Activated naive CD4-positive, alpha-beta T cell (primary cell): Measurements from ENCODE around the gene FRAT1.
A peak's percentile ranks its signal among the peaks of the same experiment; 100 is the strongest.
"Not testable (repeated sequence)": the region's sequence is repeated elsewhere in the genome, so short reads cannot be mapped to it uniquely, and the experiment has no call there.

Experiments used
- DNase-seq, 4 experiments: peaks; one replicate each; lab custom pipeline; 2025; lab: John Stamatoyannopoulos, UW

The FRAT1 gene, protein sequence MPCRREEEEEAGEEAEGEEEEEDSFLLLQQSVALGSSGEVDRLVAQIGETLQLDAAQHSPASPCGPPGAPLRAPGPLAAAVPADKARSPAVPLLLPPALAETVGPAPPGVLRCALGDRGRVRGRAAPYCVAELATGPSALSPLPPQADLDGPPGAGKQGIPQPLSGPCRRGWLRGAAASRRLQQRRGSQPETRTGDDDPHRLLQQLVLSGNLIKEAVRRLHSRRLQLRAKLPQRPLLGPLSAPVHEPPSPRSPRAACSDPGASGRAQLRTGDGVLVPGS

DNA sequence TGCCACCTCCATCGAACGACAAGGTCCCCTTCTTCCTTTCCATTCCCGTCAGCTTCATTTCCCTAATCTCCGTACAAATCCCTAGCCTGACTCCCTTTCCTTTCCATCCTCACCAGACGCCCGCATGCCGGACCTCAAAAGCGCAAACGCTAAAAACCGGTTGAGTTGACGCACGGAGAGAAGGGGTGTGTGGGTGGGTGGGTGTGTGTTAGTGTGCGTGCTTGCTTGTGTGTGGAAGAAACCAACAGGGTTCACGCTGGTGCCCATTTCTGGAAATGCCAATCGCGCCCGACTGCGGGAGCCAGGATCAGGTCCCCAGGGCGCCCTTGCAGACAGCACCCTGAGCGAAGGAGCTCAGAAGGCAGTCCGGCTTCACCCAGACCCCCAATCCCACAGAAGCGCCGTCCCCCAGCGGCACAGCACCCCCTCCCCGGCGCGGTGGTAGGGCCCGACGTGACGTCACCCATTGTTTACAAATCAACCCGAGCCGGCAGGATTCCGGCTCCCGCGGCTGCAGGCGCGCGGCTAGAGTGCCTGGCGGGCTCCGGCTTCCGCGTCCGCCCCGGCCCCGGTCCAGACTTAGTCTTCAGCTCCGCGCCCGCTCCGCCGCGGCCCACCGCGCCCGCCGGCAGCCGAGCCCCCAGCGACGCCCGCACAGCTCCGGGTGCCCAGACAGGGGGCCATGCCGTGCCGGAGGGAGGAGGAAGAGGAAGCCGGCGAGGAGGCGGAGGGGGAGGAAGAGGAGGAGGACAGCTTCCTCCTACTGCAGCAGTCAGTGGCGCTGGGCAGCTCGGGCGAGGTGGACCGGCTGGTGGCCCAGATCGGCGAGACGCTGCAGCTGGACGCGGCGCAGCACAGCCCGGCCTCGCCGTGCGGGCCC is at the start of gene FRAT1:
Gene FRAT1, plus strand, starts transcription at position 500 of the 880 bp plus-strand sequence. Its CDS starts 183 bp downstream, at position 683.
- peak; percentile 66 to 88 (median 81) for DNase-seq

DNA sequence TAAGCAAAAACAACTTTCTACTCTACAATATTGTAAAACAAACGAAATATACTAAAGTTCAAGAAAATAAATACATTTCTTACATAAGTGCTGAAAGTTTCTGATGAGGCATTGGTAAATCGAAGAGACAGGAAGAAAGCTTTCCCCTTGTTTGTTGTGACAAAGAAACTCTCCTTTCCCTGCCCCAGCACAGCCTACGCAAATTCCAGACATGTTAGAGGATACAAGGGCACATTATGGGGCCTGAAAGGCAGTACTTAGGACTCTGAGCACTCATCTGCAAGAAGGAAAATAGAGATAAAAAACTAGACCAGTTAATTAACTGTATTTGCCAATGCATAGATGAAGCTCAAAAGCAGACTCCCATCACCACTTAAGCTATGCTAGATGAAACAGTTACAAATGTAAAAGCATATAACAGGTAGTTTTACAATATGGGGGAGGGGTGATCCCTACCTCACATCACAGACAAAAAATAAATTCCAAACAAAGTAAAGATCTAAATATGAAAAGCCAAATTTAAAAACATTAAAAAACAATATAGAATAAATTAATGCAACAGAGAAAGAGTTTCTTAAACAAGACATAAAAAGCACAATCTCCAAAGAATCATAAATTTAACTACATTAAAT is 48.4 kb upstream of the FRAT1 start:
- no peak for DNase-seq

- no peak for DNase-seq
Measured at GRCh38 chr10:97273700-97274099, 45.4 kb upstream of the FRAT1 start.

DNA sequence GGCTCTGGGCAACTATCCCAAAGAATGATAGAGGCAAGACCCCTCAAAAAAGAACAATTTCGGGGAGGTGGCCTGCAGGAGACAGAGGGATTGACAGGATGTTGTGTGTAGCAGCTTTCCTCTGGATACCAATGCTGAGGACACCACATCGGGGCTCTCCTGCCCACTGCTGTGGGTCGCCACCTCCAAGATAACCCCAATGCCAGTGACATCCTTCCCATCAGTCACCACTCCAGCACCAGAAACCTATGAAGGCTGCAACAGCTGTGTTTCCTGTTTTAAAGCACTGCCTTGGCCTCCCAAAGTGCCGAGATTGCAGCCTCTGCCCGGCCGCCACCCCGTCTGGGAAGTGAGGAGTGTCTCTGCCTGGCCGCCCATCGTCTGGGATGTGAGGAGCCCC is 44.2 kb upstream of the FRAT1 start:
- no peak for DNase-seq

DNA sequence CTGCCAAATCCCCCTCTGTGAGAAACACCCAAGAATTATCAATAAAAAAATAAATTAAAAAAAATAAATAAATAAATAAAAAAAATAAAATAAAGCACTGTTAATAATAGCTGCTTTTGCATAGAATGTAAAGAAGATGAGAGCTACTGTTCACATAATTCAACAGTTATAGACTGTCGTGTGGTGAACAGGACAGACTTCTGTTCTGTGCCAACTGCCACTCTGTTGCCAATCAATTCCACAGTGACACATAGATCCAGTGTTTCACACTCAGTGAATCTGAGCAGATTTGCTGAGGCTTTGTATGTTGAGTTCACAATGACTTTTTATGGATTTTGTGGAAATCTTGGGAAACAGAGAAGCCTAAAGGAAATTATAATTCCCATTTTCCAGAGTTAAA is 41.5 kb upstream of the FRAT1 start:
- no peak for DNase-seq

GRCh38 chr10:97278491-97278989 is 40.5 kb upstream of the FRAT1 start:
- no peak for DNase-seq

GRCh38 chr10:97279121-97279815 is 39.8 kb upstream of the FRAT1 start:
- DNase-seq: no peak

GRCh38 chr10:97280783-97281182 is 38.3 kb upstream of the FRAT1 start:
- no peak for DNase-seq

- DNase-seq: not testable (repeated sequence)
Measured at GRCh38 chr10:97290076-97290475, 29.0 kb upstream of the FRAT1 start.

- DNase-seq: not testable (repeated sequence)
Measured at GRCh38 chr10:97290576-97291356, 28.3 kb upstream of the FRAT1 start.

DNA sequence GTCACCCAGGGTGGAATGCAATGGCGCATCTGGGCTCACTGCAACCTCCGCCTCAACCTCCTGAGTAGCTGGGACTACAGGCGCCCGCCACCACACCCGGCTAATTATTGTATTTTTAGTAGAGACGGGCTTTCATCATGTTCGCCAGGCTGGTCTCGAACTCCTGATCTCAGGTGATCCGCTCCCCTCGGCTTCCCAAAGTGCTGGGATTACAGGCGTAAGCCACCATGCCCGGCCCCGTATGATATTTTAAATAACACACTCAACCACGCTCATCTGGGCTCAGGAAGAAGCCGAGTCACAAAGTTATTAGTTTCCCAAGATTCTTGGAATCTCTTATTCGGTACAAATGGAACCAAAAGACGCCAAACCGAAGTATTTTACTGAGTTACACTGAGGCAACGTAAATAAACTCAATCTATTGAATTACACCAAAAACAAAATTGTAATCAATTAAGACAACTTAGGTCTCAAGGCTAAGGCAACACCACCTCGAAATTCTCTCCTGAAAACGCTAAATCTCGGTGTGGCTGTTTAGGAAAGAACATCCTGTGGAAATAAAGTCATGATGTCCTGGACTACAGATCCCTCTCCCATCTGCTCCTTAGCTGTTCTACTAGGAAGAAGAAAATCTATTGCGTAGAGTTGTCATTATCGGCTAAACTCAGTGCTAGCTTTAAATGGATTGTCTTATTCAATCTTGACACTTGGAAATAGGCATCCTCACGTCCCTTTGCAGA is 27.5 kb upstream of the FRAT1 start:
- no peak for DNase-seq

GRCh38 chr10:97292097-97292861 is 26.8 kb upstream of the FRAT1 start, which contains the start of gene ARHGAP19:
TSS of gene ARHGAP19 (minus strand) at chr10:97292637. CDS start at chr10:97292627, 10 bp downstream.
- DNase-seq: peak; percentile 57 to 85 (median 72)

GRCh38 chr10:97292862-97293198 is 26.2 kb upstream of the FRAT1 start:
- DNase-seq: no peak

DNA sequence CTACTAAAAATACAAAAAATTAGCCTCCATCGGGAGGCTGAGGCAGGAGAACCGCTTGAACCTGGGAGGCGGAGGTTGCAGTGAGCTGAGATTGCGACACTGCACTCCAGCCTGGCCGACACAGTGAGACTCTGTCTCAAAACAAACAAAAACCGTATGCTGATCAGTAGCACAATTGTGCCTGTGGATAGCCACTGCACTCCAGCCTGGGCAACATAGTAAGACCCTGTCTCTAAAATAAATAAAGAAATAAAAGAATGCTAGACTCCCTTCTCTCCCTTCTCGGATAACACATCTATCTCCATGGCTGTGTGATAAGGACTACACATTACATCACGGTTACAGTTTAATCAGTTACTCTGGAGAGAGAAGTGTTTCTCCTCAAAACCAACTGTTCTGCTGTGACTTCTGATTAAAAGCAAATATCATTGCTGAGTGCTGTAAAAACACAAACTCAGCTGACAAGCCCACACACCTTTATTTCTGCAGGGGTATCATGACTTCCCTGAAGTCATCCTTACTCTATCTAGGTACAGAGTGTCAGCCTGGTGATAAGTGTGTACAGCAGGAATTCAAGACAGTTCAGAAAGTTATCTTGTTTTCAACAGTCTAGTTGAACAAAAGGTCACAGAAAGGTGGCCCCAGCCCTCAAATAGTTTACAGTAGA is 21.4 kb upstream of the FRAT1 start:
- no peak for DNase-seq

- DNase-seq: no peak
Measured at GRCh38 chr10:97298223-97298571, 20.9 kb upstream of the FRAT1 start.

DNA sequence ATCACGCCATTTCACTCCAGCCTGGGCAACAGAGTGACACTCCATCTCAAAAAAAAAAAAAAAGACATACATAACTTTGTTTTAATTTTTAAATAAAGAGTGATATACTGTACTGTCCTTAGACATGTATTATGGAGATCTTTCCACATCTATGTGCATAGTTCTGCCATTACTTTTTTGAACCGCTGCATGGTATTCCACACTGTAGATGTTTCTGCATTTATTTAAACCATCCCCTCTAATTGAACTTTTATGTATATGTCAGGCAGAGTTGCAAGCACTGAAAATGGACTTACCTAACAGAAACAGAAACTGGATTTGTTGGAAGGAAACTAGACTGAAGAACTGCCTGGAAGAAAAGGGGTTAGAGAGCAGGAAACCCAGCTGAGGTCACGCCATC is 18.1 kb upstream of the FRAT1 start:
- no peak for DNase-seq

- DNase-seq: no peak
Measured at GRCh38 chr10:97302088-97302791, 16.8 kb upstream of the FRAT1 start.

DNA sequence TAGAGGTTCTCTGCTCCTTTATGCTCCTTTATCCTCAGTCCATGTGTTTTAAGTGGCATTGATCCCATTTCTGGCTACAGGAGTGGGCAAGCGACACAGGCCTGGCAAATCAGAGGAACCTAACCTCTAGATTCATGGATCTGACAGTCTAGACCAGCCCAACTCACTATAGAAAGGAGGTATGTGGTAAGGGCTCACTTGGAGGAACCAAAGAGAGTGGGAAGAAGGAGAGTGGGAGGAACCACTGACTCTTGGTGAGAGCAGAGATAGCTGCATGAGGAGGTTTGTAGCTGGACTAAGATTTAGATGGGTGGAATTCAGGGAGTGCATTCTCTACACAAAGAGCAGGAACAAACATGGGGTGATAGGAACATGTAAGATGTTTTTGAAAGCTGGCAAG is 11.6 kb upstream of the FRAT1 start:
- DNase-seq: no peak
